GM19043 (cell line): ENCODE results near the gene VANGL2.

ENCODE experiments used
- ATAC-seq: cut with Tn5 transposase; IDR thresholded peaks from one replicate; pipeline ENCODE4 v1.9.1; 2021; ENCODE audit warnings: low read depth; ENCODE audit not compliant: unreplicated experiment

The VANGL2 gene

GRCh38 chr1:160404094-160404493, 3.7 kb downstream of the VANGL2 start:
- ATAC-seq = no peak

GRCh38 chr1:160405331-160405877, 5.0 kb downstream of the VANGL2 start:
- ATAC-seq = no peak

GRCh38 chr1:160406131-160406968, 6.0 kb downstream of the VANGL2 start:
- ATAC-seq = no peak

- no peak for ATAC-seq
Measured at GRCh38 chr1:160407839-160408801, 7.8 kb downstream of the VANGL2 start.

GRCh38 chr1:160408864-160409263, 8.5 kb downstream of the VANGL2 start:
- no peak for ATAC-seq

- no peak for ATAC-seq
Measured at GRCh38 chr1:160409486-160409885, 9.1 kb downstream of the VANGL2 start.

- no peak for ATAC-seq
Measured at GRCh38 chr1:160410406-160411005, 10.1 kb downstream of the VANGL2 start.

GRCh38 chr1:160411271-160412027, 11.1 kb downstream of the VANGL2 start:
- no peak for ATAC-seq

- ATAC-seq = no peak
Measured at GRCh38 chr1:160412028-160412362, 11.6 kb downstream of the VANGL2 start.

GRCh38 chr1:160413716-160414115, 13.4 kb downstream of the VANGL2 start:
- no peak for ATAC-seq

- no peak for ATAC-seq
Measured at GRCh38 chr1:160414881-160415280, 14.5 kb downstream of the VANGL2 start.

- no peak for ATAC-seq
Measured at GRCh38 chr1:160415696-160416290, 15.4 kb downstream of the VANGL2 start.

GRCh38 chr1:160416369-160416768, 16.0 kb downstream of the VANGL2 start:
- ATAC-seq = no peak

- no peak for ATAC-seq
Measured at GRCh38 chr1:160418483-160418882, 18.1 kb downstream of the VANGL2 start.

GRCh38 chr1:160419150-160419837, 18.9 kb downstream of the VANGL2 start:
- ATAC-seq = no peak

- ATAC-seq = no peak
Measured at GRCh38 chr1:160419838-160420169, 19.4 kb downstream of the VANGL2 start.

GRCh38 chr1:160420881-160421842, 20.8 kb downstream of the VANGL2 start:
- no peak for ATAC-seq

- no peak for ATAC-seq
Measured at GRCh38 chr1:160421881-160422280, 21.5 kb downstream of the VANGL2 start.
